H1 (cell line): ENCODE data around the gene PIAS3. TPM values are rescaled to one million over a fixed set of nuclear protein-coding genes. Genes with fewer than 3 reads are reported as not detected.

Source experiments
- microRNA-seq, 2 experiments: library from miRNA; unstranded; fragments of <30 nt; microRNA quantifications; one replicate each; pipeline versions ENCODE4 to v1.2.0, GENCODE V29; 2016 to 2020; ENCODE audit warnings: borderline microRNAs expressed in 2 of 2, borderline number of aligned reads in 2 of 2, borderline replicate concordance in 1 of 2
- polyA plus RNA-seq, 7 experiments: library from polyadenylated mRNA; depleted of rRNA in 3 of 7; stranded (reverse) in 5 of 7; unstranded in 2 of 7; fragments of >200 nt in 5 of 7; fragments of 200-250 nt in 2 of 7; gene quantifications; 1 replicate in 5 of 7; 2 replicates in 1 of 7; 4 replicates in 1 of 7; pipeline versions ENCODE4 v1.2.1 to v1.2.3, GENCODE V29; 2011 to 2013; ENCODE audit warnings: missing spikeins in 2 of 7, mixed read lengths in 2 of 7
- small RNA-seq: library from polyadenylated mRNA; stranded (forward); fragments of <200 nt; extraction: miRNeasy Mini kit (QIAGEN cat#:217004); gene quantifications from one replicate; pipeline ENCODE3, GENCODE V24; 2013; ENCODE audit not compliant: insufficient read depth
- total RNA-seq: library from RNA; stranded (reverse); fragmentation: NEBNext Ultra II Directional; extraction: Animal tissue kit (Norgen Biotek cat#: 25700); gene quantifications from 2 replicates; pipeline ENCODE4 v1.2.1, GENCODE V29; 2021

Gene PIAS3
- total and polyA plus RNA-seq, 2 of the 8 experiments (the other 6 are each of a cell fraction or from before 2014, with no cell fraction given) = 36.7 to 49.9 TPM

Small RNA genes lying within 50 kb of the gene (microRNA-seq; reads per million reads assigned to microRNA genes)
- 0 reads per million in 2 experiments for gene MIR6736

Small RNA genes lying within 50 kb of the gene (small RNA-seq; reads per million reads assigned to genes)
- gene MIR6736 = not detected

Other genes starting within 250 kb of the PIAS3 start
- gene PDZK1, start 151.7 kb downstream of the PIAS3 start, total RNA-seq = not detected in 2 replicates
- gene PDZK1, start 151.7 kb downstream of the PIAS3 start, polyA plus RNA-seq (2011; rRNA removed) = 0.08 and 0.17 TPM in 2 replicates
- not detected in 2 replicates for gene CD160, start 139.6 kb downstream of the PIAS3 start, total RNA-seq
- gene CD160, start 139.6 kb downstream of the PIAS3 start, polyA plus RNA-seq (2011; rRNA removed) = not detected in 2 replicates
- gene RNF115, start 35.0 kb downstream of the PIAS3 start, total RNA-seq = 10.2 and 10.8 TPM in 2 replicates
- 3.0 and 4.7 TPM in 2 replicates for gene RNF115, start 35.0 kb downstream of the PIAS3 start, polyA plus RNA-seq (2011; rRNA removed)
- 26.2 and 26.8 TPM in 2 replicates for gene POLR3C, start 34.9 kb downstream of the PIAS3 start, total RNA-seq
- 23.7 and 26.8 TPM in 2 replicates for gene POLR3C, start 34.9 kb downstream of the PIAS3 start, polyA plus RNA-seq (2011; rRNA removed)
- 2.7 and 2.8 TPM in 2 replicates for gene NUDT17, start 13.5 kb downstream of the PIAS3 start, total RNA-seq
- gene NUDT17, start 13.5 kb downstream of the PIAS3 start, polyA plus RNA-seq (2011; rRNA removed) = 4.1 and 5.1 TPM in 2 replicates
- 2.2 and 3.0 TPM in 2 replicates for gene ANKRD35, start 26.8 kb upstream of the PIAS3 start, total RNA-seq
- gene ANKRD35, start 26.8 kb upstream of the PIAS3 start, polyA plus RNA-seq (2011; rRNA removed) = 1.4 and 1.6 TPM in 2 replicates
- gene ITGA10, start 51.0 kb upstream of the PIAS3 start, total RNA-seq = 0.45 and 0.48 TPM in 2 replicates
- 0.09 and 0.11 TPM in 2 replicates for gene ITGA10, start 51.0 kb upstream of the PIAS3 start, polyA plus RNA-seq (2011; rRNA removed)
- gene PEX11B, start 59.6 kb upstream of the PIAS3 start, total RNA-seq = 8.1 and 9.1 TPM in 2 replicates
- gene PEX11B, start 59.6 kb upstream of the PIAS3 start, polyA plus RNA-seq (2011; rRNA removed) = 11.0 and 15.1 TPM in 2 replicates
- gene RBM8A, start 68.4 kb upstream of the PIAS3 start, total RNA-seq = 216 and 222 TPM in 2 replicates
- 119 and 125 TPM in 2 replicates for gene RBM8A, start 68.4 kb upstream of the PIAS3 start, polyA plus RNA-seq (2011; rRNA removed)
- 2.9 and 3.0 TPM in 2 replicates for gene LIX1L, start 98.9 kb upstream of the PIAS3 start, total RNA-seq
- gene LIX1L, start 98.9 kb upstream of the PIAS3 start, polyA plus RNA-seq (2011; rRNA removed) = 3.7 and 3.8 TPM in 2 replicates
- gene ANKRD34A, start 105.5 kb upstream of the PIAS3 start, total RNA-seq = 0.20 and 0.46 TPM in 2 replicates
- 0.15 and 0.19 TPM in 2 replicates for gene ANKRD34A, start 105.5 kb upstream of the PIAS3 start, polyA plus RNA-seq (2011; rRNA removed)
- 2.3 and 3.1 TPM in 2 replicates for gene POLR3GL, start 105.6 kb upstream of the PIAS3 start, total RNA-seq
- 3.5 and 3.9 TPM in 2 replicates for gene POLR3GL, start 105.6 kb upstream of the PIAS3 start, polyA plus RNA-seq (2011; rRNA removed)
- 10.3 and 12.3 TPM in 2 replicates for gene TXNIP, start 137.5 kb upstream of the PIAS3 start, total RNA-seq
- gene TXNIP, start 137.5 kb upstream of the PIAS3 start, polyA plus RNA-seq (2011; rRNA removed) = 33.4 and 56.8 TPM in 2 replicates
- gene HJV, start 162.7 kb upstream of the PIAS3 start, total RNA-seq = 0.32 and 0.46 TPM in 2 replicates
- gene HJV, start 162.7 kb upstream of the PIAS3 start, polyA plus RNA-seq (2011; rRNA removed) = 0.42 and 0.70 TPM in 2 replicates